SKM-1 (cell line): ENCODE results near the gene VPS13C.

Experiments
- DNase-seq: peaks from one replicate; lab custom pipeline; 2025; ENCODE audit not compliant: unreplicated experiment; lab: John Stamatoyannopoulos, UW

The VPS13C gene

GRCh38 chr15:62060113-62060895 lies at the start of gene VPS13C:
VPS13C (minus strand) TSS chr15:62060447; CDS start chr15:62060374, 73 bp downstream.
- DNase-seq: peak; percentile 92

DNA sequence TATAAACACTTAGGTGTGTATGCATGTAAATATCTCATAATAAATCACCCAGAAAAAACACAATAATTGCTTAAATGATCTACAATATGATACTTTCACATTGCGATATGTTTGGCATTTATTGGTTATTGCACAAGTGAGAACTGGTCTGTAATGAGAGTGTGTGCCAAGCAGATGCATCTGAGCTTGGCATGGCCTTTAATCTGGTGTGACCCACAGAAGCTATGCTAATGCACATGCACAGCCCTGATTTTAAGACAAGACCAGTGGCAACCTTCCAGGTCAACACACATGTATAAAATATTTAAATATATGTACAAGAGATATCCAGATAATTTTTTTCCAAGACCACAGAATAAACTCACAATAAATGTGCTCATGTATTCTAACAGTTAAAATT lies 49.2 kb upstream of the VPS13C start:
- DNase-seq: no peak

GRCh38 chr15:62108411-62108810 lies 48.2 kb upstream of the VPS13C start:
- no peak for DNase-seq

DNA sequence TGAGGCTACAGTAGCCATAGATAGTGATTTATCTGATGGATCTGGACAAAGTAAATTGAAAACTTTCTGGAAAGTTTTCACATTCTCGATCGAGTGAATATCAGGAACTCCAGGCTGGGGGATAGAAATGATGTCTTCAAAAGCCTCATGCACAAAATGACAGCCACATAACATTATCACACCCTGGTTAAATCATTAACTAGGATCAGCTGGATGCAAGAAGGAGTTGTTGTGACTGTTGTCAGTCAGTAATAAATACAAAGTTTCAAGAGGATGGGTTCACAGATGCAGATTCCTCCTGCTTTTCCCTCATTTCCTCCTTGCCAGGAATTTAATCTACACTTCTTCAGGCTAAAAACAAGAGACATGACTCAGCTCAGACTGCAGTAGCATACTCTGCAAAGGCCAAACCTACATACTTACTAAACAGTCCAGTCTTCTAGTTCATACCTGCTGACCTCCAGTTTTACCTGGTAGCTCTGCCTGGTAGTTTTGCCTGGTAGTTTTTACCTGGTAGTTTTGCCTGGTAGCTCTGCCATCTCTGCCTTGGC lies 47.4 kb upstream of the VPS13C start:
- no peak for DNase-seq

DNA sequence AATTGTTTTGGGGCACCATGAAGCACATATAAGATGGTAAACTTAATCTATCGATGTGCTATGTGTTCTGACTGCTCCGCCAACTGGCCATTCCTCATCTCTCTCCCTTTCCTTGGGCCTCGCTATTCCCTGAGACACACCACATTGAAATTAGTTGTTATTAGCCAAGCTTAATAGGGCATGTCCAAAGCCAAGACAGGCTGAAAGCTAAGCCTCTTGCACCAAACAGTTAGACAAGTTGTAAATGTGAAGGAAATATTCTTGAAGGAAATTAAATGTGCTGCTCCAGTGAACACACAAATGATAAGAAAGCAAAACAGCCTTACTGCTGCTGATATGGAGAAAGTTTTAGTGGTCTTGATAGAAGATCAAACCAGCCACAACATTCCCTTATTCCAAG lies 45.8 kb upstream of the VPS13C start:
- no peak for DNase-seq

DNA sequence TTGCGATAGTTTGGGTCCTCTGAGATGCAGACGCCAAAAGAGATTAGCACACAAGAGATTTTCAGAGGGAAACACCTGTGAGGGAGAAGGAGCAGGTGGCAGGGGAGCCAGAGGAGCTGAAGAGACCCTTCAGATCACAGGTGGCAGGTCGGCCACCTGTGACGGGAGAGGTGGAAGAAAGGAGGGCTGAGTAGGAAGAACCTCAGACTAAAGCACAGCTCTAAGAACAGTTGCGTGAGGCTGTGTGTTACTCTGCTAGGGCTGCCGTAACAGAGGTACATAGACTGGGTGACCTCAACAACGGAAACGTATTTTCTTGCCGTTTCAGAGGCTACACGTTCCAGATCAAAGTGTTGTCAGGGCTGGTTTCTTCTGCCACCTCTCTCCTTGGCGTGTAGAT lies 45.0 kb upstream of the VPS13C start:
- no peak for DNase-seq

GRCh38 chr15:62104846-62105245 lies 44.6 kb upstream of the VPS13C start:
- no peak for DNase-seq

- DNase-seq: no peak
These were observed 44.2 kb upstream of the VPS13C start for GRCh38 chr15:62104401-62104800.

- DNase-seq: no peak
These were observed 43.2 kb upstream of the VPS13C start for GRCh38 chr15:62103431-62103830.

DNA sequence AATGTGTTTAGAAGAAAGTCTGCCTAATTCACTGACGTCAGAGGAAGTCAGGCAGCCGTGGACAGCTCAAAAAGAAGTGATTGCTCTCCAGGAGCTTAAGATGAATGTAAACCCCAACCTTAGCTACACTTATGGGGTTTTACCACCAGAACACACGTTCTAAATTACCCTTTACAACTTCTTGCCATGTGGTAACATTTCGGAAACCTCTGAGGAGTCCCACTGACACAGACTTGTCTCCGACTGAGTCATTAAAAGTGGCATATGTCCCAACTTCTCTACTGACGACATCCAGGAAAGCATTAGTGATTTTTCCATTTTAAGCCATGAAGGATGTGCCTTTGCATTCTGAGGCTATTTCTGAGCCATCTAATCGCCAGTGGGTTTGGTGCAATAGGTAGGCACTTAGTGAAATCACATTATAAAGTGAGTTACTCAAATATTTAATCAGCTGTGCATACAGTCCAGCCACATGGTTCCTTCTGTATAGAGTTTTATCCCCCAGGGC lies 38.9 kb upstream of the VPS13C start:
- no peak for DNase-seq

- no peak for DNase-seq
These were observed 34.1 kb upstream of the VPS13C start for GRCh38 chr15:62094388-62094787.

- no peak for DNase-seq
These were observed 33.6 kb upstream of the VPS13C start for GRCh38 chr15:62093809-62094208.

DNA sequence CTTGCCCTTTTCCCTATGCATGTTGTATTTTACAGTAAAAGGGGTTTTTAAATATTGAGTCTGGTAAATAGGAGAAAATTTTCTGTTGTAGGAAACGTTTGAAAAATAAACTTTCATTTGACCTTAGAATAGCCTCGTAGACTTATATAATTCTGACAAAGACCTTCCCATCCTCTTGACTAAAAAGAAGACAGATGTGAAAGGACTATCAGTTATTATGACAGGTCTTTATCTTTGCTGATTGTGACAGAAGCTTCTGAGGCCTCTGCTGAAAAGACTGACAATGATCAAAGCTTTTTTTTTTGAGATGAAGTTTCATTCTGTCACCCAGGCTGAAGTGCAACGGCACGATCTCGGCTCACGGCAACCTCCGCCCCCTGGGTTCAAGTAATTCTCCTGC lies 30.7 kb upstream of the VPS13C start:
- no peak for DNase-seq

DNA sequence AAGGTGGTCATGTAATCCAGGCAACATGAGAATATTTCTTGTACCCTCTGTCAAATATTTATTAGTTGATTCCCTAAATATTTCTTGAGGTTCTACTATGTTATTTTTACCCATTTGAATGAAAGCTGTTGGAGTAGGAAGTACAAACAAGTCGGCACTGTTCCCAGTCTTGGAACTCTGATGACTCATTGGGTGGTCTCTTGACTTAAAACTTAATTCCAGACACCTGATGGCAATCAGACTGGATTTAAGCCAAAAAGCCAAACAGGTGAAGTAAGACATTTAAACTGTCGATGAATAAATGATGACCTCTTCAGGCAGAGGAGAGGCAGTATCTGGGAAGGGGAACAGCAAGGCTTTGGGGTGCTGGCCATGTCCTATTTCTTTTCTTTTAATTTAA lies 29.4 kb upstream of the VPS13C start:
- DNase-seq: no peak

GRCh38 chr15:62088353-62088693 lies 28.1 kb upstream of the VPS13C start:
- no peak for DNase-seq

- no peak for DNase-seq
These were observed 27.6 kb upstream of the VPS13C start for GRCh38 chr15:62087671-62088352.

GRCh38 chr15:62085740-62086139 lies 25.5 kb upstream of the VPS13C start:
- no peak for DNase-seq

GRCh38 chr15:62083194-62084154 lies 23.2 kb upstream of the VPS13C start:
- DNase-seq: no peak

GRCh38 chr15:62079594-62079993 lies 19.3 kb upstream of the VPS13C start:
- no peak for DNase-seq

DNA sequence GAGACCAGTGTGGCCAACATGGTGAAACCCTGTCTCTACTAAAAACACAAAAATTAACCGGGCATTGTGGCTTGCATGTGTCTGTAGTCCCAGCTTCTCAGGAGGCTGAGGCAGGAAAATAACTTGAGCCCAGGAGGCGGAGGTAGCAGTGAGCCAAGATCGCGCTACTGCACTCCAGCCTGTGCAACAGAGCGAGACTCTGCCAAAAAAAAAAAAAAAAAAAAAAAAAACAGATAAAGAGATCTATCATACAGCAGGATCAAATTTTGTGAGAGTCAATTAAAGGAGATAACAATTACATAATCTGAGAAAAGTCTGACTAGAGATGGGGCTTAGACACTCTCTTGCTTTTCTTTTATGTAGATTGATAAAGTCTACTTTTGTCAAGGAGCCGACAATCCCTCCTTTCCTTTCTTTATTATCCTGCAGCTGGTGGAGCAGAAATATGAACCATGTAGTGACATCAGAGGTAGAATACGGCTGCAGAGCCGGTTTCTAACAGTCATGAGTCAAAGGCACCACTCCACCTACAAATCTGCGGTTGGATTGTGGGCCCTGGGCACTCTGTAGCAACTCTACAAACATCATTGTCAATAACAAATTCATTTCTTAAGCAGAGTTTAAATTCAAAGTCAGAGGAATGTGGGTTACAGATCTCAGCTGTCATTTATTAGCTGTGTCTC lies 15.5 kb upstream of the VPS13C start:
- no peak for DNase-seq
